Stomach (tissue), 9 donors: ENCODE data around the gene PROS1. TPM values are rescaled to one million over a fixed set of nuclear protein-coding genes. Genes with fewer than 3 reads are reported as not detected.
"Not testable (repeated sequence)": the region's sequence is repeated elsewhere in the genome, so short reads cannot be mapped to it uniquely, and the experiment has no call there.

ENCODE experiments used
- DNase-seq, 2 donors: peaks; one replicate each; pipeline versions ENCODE4 v3.0.0 to v3.0.0-alpha.2; 2013 to 2019
- H3K27ac ChIP-seq, 5 donors: fragments of 200-600 bp in 4 of 5; sonication (generic) in 4 of 5; one replicate each; pipeline ENCODE4 v1.5.1; 2013 to 2019; ENCODE audit warnings: mild to moderate bottlenecking in 1 of 5, moderate library complexity in 1 of 5
- H3K27me3 ChIP-seq, 3 donors: fragments of 200-600 bp; sonication (generic); one replicate each; pipeline ENCODE4 v1.5.1; 2017 to 2019; ENCODE audit warnings: mixed run types in 1 of 3
- H3K36me3 ChIP-seq, 4 donors: fragments of 200-600 bp; sonication (generic); 1 replicate in 3 of 4; 2 replicates in 1 of 4; pipeline ENCODE4 v1.5.1; 2016 to 2019
- H3K4me1 ChIP-seq, 4 donors: fragments of 200-600 bp; sonication (generic); one replicate each; pipeline ENCODE4 v1.5.1; 2016 to 2019
- H3K4me3 ChIP-seq, 4 donors: fragments of 200-600 bp; sonication (generic) in 3 of 4; one replicate each; pipeline ENCODE4 v1.5.1; 2016 to 2019; ENCODE audit warnings: mild to moderate bottlenecking in 1 of 4
- H3K9me3 ChIP-seq, 4 donors: fragments of 200-600 bp; sonication (generic); one replicate each; pipeline ENCODE4 v1.5.1; 2016 to 2019
- CTCF ChIP-seq, 7 experiments: fragments of 450-650 bp in 4 of 7; fragments of 200-600 bp in 3 of 7; sonication (generic) in 3 of 7; IDR thresholded peaks; one replicate each; pipeline ENCODE4 v1.5.1; 2016 to 2019; ENCODE audit warnings: antibody characterized with exemption in 7 of 7, control low read depth in 2 of 7, mild to moderate bottlenecking in 1 of 7
- EP300 ChIP-seq: sonication (generic); formaldehyde crosslinking; IDR thresholded peaks from one replicate; pipeline ENCODE4 v1.6.1; 2017; ENCODE audit warnings: antibody characterized with exemption
- POLR2A ChIP-seq, 4 donors: fragments of 450-650 bp; IDR thresholded peaks; one replicate each; pipeline ENCODE4 v1.6.1; 2016; ENCODE audit warnings: antibody characterized with exemption in 4 of 4, control low read depth in 2 of 4, mild to moderate bottlenecking in 1 of 4, moderate library complexity in 1 of 4
- POLR2AphosphoS5 ChIP-seq, 3 donors: sonication (generic); formaldehyde crosslinking; IDR thresholded peaks; one replicate each; pipeline ENCODE4 v1.6.1; 2016; ENCODE audit warnings: antibody characterized with exemption in 3 of 3
- WGBS, 5 donors: extraction: QIAGEN DNeasy Blood & Tissue Kit in 3 of 5; methylation state at CpG; one replicate each; pipeline versions ENCODE4 v1.1.5 to v1.1.7; 2013 to 2018; 5-methylcytosine and 5-hydroxymethylcytosine counted together
- intact Hi-C: fragments of 100-400 bp; cut with DNase I; formaldehyde crosslinking; loops from one replicate; pipeline ENCODE4 v1.15.1; 2023; ENCODE audit warnings: low total_unique reads
- polyA plus RNA-seq, 3 donors: library from polyadenylated mRNA; stranded (reverse); fragments of 200-250 nt; gene quantifications; one replicate each; pipeline ENCODE4 v1.2.3, GENCODE V29; 2013
- small RNA-seq, 4 donors: library from RNA; depleted of rRNA; stranded (forward); fragments of <200 nt; gene quantifications; one replicate each; pipeline ENCODE3, GENCODE V24; 2016
- total RNA-seq, 5 donors: library from RNA; depleted of rRNA; stranded (reverse); fragments of >200 nt; gene quantifications; one replicate each; pipeline versions ENCODE4 v1.1.0 to v1.2.3, GENCODE V29; 2014 to 2016
- donor health status: healthy with polysubstance abuse.
- donor health status: Bipolar disorder and iron deficiency.
- donor health status: healthy.

PROS1 gene
- total and polyA plus RNA-seq, 8 donors, result 2.2 to 37.5 (median 6.7) TPM

GRCh38 chr3:93855401-93855800 is 118.3 kb downstream of the PROS1 start:
- intact Hi-C loops, result no loop called here
- TF ChIP-seq POLR2A (IDR thresholded peaks at IDR 0.05) (no peak), CTCF (IDR thresholded peaks at IDR 0.05) (no peak), EP300 (no peak), POLR2AphosphoS5 (IDR thresholded peaks at IDR 0.05) (no peak)
- 71 to 80% (median 73%) methylated on average over 3 of the region's 3 CpGs for WGBS, 5 donors

GRCh38 chr3:93852228-93852627 is 121.5 kb downstream of the PROS1 start:
- H3K27me3 ChIP-seq, intact Hi-C loops, H3K27ac ChIP-seq, H3K4me3 ChIP-seq, H3K36me3 ChIP-seq, DNase-seq, H3K4me1 ChIP-seq: not testable (repeated sequence)
- peaks cover 0 to 13% (median 3%) of the 10 kb centered on the region in 4 donors for H3K9me3 ChIP-seq
- WGBS, 5 donors, result 69 to 79% (median 74%) methylated on average over 5 to 7 of the region's 7 CpGs

More at GRCh38 chr3:93855401-93855800, 118.3 kb downstream of the PROS1 start:
- no peaks in the 10 kb centered on the region for H3K27me3 ChIP-seq
- no peaks in the 10 kb centered on the region for H3K36me3 ChIP-seq
- no peak overlapping the region for H3K4me3 ChIP-seq
- DNase-seq, result no peak
- peaks cover 0 to 10% (median 0%) of the 10 kb centered on the region in 4 donors for H3K9me3 ChIP-seq
- no peak overlapping the region for H3K27ac ChIP-seq
- no peaks in the 10 kb centered on the region for H3K4me1 ChIP-seq

GRCh38 chr3:93843981-93844380 is 129.7 kb downstream of the PROS1 start:
- 78 to 85% (median 84%) methylated on average over 5 of the region's 5 CpGs for WGBS, 5 donors
- intact Hi-C loops, result no loop called here
- H3K9me3 ChIP-seq, result peaks cover 0 to 5% (median 2%) of the 10 kb centered on the region in 4 donors
- H3K36me3 ChIP-seq, result no peaks in the 10 kb centered on the region
- no peak for DNase-seq
- H3K4me1 ChIP-seq, result peaks cover 0 to 4% (median 4%) of the 10 kb centered on the region in 4 donors
- no peak overlapping the region for H3K4me3 ChIP-seq
- no peaks in the 10 kb centered on the region for H3K27me3 ChIP-seq
- H3K27ac ChIP-seq, result no peak overlapping the region
- TF ChIP-seq POLR2AphosphoS5 (IDR thresholded peaks at IDR 0.05), result no peak

GRCh38 chr3:93839193-93839592 is 134.5 kb downstream of the PROS1 start:
- H3K4me3 ChIP-seq, H3K27ac ChIP-seq, intact Hi-C loops, H3K36me3 ChIP-seq, H3K9me3 ChIP-seq, H3K4me1 ChIP-seq, DNase-seq, H3K27me3 ChIP-seq: not testable (repeated sequence)
- 26 to 43% (median 39%) methylated on average over 1 of the region's 1 CpG for WGBS, 5 donors

Small RNA genes within 50 kb of the gene (small RNA-seq; reads per million reads assigned to genes)
- 0 reads per million in 4 donors for gene RF00019
- gene RNU6-488P, result 0 reads per million in 4 donors
- gene RNU6-511P, result 0 reads per million in 4 donors

Other genes with a start within 250 kb of the PROS1 start
- 10 to 100 TPM in 2 of 5 donors, 1 to 10 TPM in 2, under 1 TPM in 1; 0.45 to 23.2 (median 6.5) TPM for gene ARL13B, start 6.3 kb upstream of the PROS1 start, total RNA-seq
- gene ARL13B, start 6.3 kb upstream of the PROS1 start, polyA plus RNA-seq, result 1 to 10 TPM; 2.4 to 5.2 (median 3.0) TPM
- 1 to 10 TPM in 2 of 5 donors, not detected in 3; 1.7 to 7.5 TPM for gene STX19, start 54.7 kb upstream of the PROS1 start, total RNA-seq
- 10 to 100 TPM in 2 of 3 donors, 1 to 10 TPM in 1; 9.2 to 21.1 (median 10.4) TPM for gene STX19, start 54.7 kb upstream of the PROS1 start, polyA plus RNA-seq
- gene DHFR2, start 89.0 kb upstream of the PROS1 start, total RNA-seq, result 1 to 10 TPM; 1.4 to 6.2 (median 4.7) TPM
- gene DHFR2, start 89.0 kb upstream of the PROS1 start, polyA plus RNA-seq, result 1 to 10 TPM; 1.1 to 2.5 (median 1.8) TPM
- 10 to 100 TPM; 15.1 to 88.8 (median 22.2) TPM for gene NSUN3, start 89.2 kb upstream of the PROS1 start, total RNA-seq
- 1 to 10 TPM; 2.4 to 6.3 (median 6.3) TPM for gene NSUN3, start 89.2 kb upstream of the PROS1 start, polyA plus RNA-seq